VCaP (cell line): ENCODE data around the gene POLR2L.

Source experiments
- H3K27ac ChIP-seq: fragments of 450-650 bp; 2 replicates; pipeline ENCODE4 v1.5.1; 2017
- CTCF ChIP-seq: fragments of 450-650 bp; conservative IDR thresholded peaks from 2 replicates; pipeline ENCODE4 v1.5.1; 2017; ENCODE audit warnings: mild to moderate bottlenecking, moderate library complexity

POLR2L gene

GRCh38 chr11:863910-864827 lies 21.8 kb upstream of the POLR2L start:
- no peak for TF ChIP-seq CTCF
- H3K27ac ChIP-seq = no peak overlapping the region

- TF ChIP-seq CTCF = no peak
- H3K27ac ChIP-seq = no peak overlapping the region
Observed at GRCh38 chr11:863023-863909, 20.9 kb upstream of the POLR2L start.

- no peak for TF ChIP-seq CTCF
Observed at GRCh38 chr11:862696-863022, 20.3 kb upstream of the POLR2L start.

GRCh38 chr11:862081-862661 lies 19.8 kb upstream of the POLR2L start:
- no peak for TF ChIP-seq CTCF
- H3K27ac ChIP-seq = no peak overlapping the region

More at GRCh38 chr11:862696-863022, 20.3 kb upstream of the POLR2L start:
- no peak overlapping the region for H3K27ac ChIP-seq

GRCh38 chr11:861105-861479 lies 18.8 kb upstream of the POLR2L start:
- TF ChIP-seq CTCF = no peak
- H3K27ac ChIP-seq = no peak overlapping the region

GRCh38 chr11:860234-861104 lies 18.1 kb upstream of the POLR2L start:
- H3K27ac ChIP-seq = peak overlapping the region; percentile 60
- TF ChIP-seq CTCF = no peak
